Esophagus muscularis mucosa (tissue), 4 donors: Measurements from ENCODE around the gene WNT3. TPM values are rescaled to one million over a fixed set of nuclear protein-coding genes. Genes with fewer than 3 reads are reported as not detected.

ENCODE experiments used
- DNase-seq: peaks from one replicate; pipeline ENCODE4 v3.0.0-alpha.2; 2017; ENCODE audit errors: extremely low spot score
- H3K27ac ChIP-seq, 4 donors: fragments of 200-600 bp; sonication (generic); replicated peaks in 1 of 4; 1 replicate in 3 of 4; 2 replicates in 1 of 4; pipeline ENCODE4 v1.5.1; 2016 to 2019; ENCODE audit warnings: mild to moderate bottlenecking in 1 of 4
- H3K27me3 ChIP-seq, 4 donors: fragments of 200-600 bp; sonication (generic); one replicate each; pipeline versions ENCODE4 v1.5.1 to v1.6.0; 2016 to 2019
- H3K36me3 ChIP-seq, 4 donors: fragments of 200-600 bp; sonication (generic); one replicate each; pipeline ENCODE4 v1.5.1; 2016 to 2019
- H3K4me1 ChIP-seq, 4 donors: fragments of 200-600 bp; sonication (generic); one replicate each; pipeline ENCODE4 v1.5.1; 2016 to 2019
- H3K4me3 ChIP-seq, 4 donors: fragments of 200-600 bp; sonication (generic); 1 replicate in 2 of 4; 2 replicates in 2 of 4; pipeline ENCODE4 v1.5.1; 2016 to 2019; ENCODE audit warnings: mild to moderate bottlenecking in 4 of 4, moderate library complexity in 1 of 4
- H3K9me3 ChIP-seq, 4 donors: fragments of 200-600 bp; sonication (generic); 1 replicate in 3 of 4; 2 replicates in 1 of 4; pipeline ENCODE4 v1.5.1; 2016 to 2019
- EP300 ChIP-seq: sonication (generic); formaldehyde crosslinking; IDR thresholded peaks from one replicate; pipeline ENCODE4 v1.6.1; 2017; ENCODE audit warnings: antibody characterized with exemption
- POLR2A ChIP-seq: fragments of 450-650 bp; IDR thresholded peaks from one replicate; pipeline ENCODE4 v1.6.1; 2017; ENCODE audit warnings: antibody characterized with exemption, moderate library complexity, mild to moderate bottlenecking, low read depth
- POLR2AphosphoS5 ChIP-seq, 2 donors: sonication (generic); formaldehyde crosslinking; IDR thresholded peaks; one replicate each; pipeline ENCODE4 v1.6.1; 2017; ENCODE audit warnings: antibody characterized with exemption in 2 of 2
- WGBS: methylation state at CpG from one replicate; pipeline ENCODE4 v1.1.5; 2018; 5-methylcytosine and 5-hydroxymethylcytosine counted together
- intact Hi-C: fragments of 100-400 bp; cut with DNase I; formaldehyde crosslinking; loops from one replicate; pipeline ENCODE4 v1.15.1; 2023
- total RNA-seq, 4 donors: library from RNA; depleted of rRNA; stranded (reverse); fragments of >200 nt; gene quantifications; one replicate each; pipeline versions ENCODE4 v1.1.0 to v1.2.1, GENCODE V29; 2016
- TF ChIP-seq, protein P1 (sequence below), 3 experiments: fragments of 200-600 bp in 2 of 3; fragments of 450-650 bp in 1 of 3; sonication (generic) in 2 of 3; IDR thresholded peaks; one replicate each; pipeline ENCODE4 v1.5.1; 2017 to 2019; ENCODE audit warnings: antibody characterized with exemption in 3 of 3, mild to moderate bottlenecking in 2 of 3, moderate library complexity in 1 of 3

The WNT3 gene
- total RNA-seq, 4 donors from 2014 or later = under 0.01 to 1.3 (median 1.1) TPM

DNA sequence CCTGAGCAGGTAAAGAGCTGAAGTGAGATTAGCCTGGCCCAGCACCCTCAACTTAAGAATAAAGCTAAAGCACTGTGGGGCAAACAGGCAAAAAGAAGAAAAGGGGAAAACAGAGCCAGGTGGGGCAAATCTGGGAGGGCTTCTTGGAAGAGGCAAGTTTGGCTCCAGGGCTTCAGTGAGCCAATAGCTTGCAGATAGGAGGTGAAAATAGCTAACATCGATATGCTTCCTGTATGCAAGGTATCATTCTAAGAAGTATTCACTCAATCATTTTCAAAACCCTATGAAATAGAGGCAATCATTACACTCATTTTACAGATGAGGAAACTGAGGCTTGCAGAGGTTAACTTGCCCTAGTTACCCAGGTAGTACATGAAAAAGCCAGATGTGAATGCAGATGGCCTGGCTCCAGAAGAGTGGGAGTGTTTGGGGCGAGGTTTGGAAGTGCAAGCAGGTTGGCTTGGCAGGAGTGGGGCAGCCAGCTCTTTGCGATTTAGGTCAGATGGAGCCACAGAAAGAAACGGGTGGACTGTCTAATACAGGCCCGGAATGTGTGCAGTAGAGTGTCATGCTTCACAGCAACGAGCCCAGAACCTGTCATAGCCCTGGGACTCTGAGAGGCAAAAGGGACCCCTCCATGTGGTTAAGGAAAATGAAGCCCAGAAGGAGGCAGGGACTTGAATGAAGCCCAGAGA, 5.7 kb downstream of the WNT3 start:
- intact Hi-C loops = no loop called here
- WGBS = 47% methylated on average over 6 of the region's 6 CpGs
- Histone ChIP-seq H3K27ac (no peak overlapping the region), H3K9me3 (no peaks in the 10 kb centered on the region), H3K4me3 (no peak overlapping the region), H3K27me3 (peaks cover 0 to 66% (median 14%) of the 10 kb centered on the region in 4 donors), H3K4me1 (peaks cover 0 to 20% (median 14%) of the 10 kb centered on the region in 4 donors), H3K36me3 (no peaks in the 10 kb centered on the region)
- TF ChIP-seq POLR2A (no peak), EP300 (no peak), POLR2AphosphoS5 (IDR thresholded peaks at IDR 0.05) (no peak)
- TF ChIP-seq, protein P1, sequence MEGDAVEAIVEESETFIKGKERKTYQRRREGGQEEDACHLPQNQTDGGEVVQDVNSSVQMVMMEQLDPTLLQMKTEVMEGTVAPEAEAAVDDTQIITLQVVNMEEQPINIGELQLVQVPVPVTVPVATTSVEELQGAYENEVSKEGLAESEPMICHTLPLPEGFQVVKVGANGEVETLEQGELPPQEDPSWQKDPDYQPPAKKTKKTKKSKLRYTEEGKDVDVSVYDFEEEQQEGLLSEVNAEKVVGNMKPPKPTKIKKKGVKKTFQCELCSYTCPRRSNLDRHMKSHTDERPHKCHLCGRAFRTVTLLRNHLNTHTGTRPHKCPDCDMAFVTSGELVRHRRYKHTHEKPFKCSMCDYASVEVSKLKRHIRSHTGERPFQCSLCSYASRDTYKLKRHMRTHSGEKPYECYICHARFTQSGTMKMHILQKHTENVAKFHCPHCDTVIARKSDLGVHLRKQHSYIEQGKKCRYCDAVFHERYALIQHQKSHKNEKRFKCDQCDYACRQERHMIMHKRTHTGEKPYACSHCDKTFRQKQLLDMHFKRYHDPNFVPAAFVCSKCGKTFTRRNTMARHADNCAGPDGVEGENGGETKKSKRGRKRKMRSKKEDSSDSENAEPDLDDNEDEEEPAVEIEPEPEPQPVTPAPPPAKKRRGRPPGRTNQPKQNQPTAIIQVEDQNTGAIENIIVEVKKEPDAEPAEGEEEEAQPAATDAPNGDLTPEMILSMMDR (IDR thresholded peaks at IDR 0.05) = no peak
- DNase-seq = no peak

DNA sequence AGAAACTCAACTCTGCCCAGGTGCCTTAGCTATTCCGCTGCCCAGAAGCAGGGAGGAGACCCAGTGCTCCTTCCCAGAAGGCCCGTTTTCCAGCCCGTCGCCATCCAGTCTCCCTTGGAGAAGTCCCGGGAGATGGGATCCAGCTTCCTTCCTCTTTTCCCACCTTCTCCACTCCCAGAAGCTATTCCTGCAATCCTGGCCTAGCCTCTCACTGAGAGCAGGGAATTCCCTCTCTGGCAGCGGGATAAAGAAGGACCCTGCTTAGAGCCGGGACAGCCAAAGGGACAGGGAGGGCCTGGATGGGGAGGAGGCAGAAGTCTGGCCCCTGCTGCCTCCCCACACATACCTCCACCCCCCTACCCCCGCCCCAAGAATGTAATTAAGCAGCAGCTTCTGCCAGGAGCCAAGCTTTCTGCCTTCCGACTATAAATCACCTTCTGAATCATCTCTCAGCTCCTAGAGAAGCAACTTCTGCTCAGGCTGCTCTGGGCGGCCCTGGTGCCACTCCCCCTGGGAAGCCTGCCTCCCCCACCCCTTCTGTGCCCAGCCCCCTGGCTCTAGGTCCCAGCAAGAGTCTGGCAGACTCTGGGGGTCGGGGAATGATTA, 6.4 kb downstream of the WNT3 start:
- intact Hi-C loops = no loop called here
- DNase-seq = no peak
- TF ChIP-seq POLR2AphosphoS5 (IDR thresholded peaks at IDR 0.05) = no peak
- no peaks in the 10 kb centered on the region for H3K36me3 ChIP-seq
- WGBS = 44% methylated on average over 9 of the region's 11 CpGs
- no peak overlapping the region for H3K27ac ChIP-seq
- no peak overlapping the region for H3K4me3 ChIP-seq
- H3K27me3 ChIP-seq = peaks cover 0 to 60% (median 9%) of the 10 kb centered on the region in 4 donors
- H3K4me1 ChIP-seq = peaks cover 0 to 13% (median 9%) of the 10 kb centered on the region in 4 donors
- H3K9me3 ChIP-seq = no peaks in the 10 kb centered on the region

DNA sequence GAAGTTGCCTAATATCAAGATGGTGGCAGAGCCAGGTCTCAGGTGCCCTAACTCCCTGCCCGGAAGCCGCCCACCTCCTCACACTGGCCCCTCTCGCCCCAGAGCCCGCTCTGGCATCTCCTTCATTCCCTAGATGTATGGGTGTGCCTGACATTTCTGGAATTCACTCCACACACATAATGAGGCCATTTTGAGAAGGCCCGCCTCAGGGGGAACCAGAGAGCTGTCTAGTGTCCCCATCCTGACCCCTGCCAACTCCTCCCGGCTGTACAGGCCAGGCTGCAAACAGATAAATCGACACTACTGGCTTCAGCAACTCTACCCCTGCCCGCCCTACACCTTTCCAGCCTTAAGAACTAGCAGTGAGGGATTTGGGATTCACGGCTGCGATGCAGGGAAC, 7.7 kb downstream of the WNT3 start:
- no peaks in the 10 kb centered on the region for H3K9me3 ChIP-seq
- peaks cover 0 to 47% (median 5%) of the 10 kb centered on the region in 4 donors for H3K27me3 ChIP-seq
- intact Hi-C loops = no loop called here
- peaks cover 0 to 12% (median 8%) of the 10 kb centered on the region in 4 donors for H3K4me1 ChIP-seq
- WGBS = 89% methylated on average over 10 of the region's 10 CpGs
- DNase-seq = no peak
- H3K4me3 ChIP-seq = no peak overlapping the region
- H3K36me3 ChIP-seq = no peaks in the 10 kb centered on the region
- H3K27ac ChIP-seq = no peak overlapping the region
- TF ChIP-seq, protein P1 (IDR thresholded peaks at IDR 0.05) = no peak
- TF ChIP-seq POLR2AphosphoS5 (IDR thresholded peaks at IDR 0.05) (no peak), POLR2A (no peak), EP300 (no peak)

DNA sequence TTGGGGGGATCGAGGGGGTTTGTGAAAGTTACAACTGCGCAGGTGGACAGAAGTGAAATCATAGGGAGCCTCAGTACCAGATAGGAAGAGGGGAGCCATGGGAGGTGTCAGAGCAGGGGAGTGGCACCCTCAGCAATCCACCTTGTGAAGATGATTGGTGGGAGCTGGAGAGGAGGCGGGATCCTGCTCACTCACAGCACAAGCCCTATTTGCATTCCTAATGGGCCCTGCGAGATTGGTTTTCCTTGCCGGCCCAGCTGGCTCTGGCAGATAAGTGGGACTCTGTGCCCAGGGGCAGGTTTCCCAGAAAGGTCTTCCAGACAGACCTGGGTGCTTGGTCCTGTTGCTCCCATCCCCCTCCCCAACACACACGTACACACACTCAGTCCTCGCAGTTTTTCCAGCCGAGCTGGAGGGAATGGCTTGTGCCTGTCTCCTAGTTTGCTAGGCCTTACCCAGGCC, 9.4 kb downstream of the WNT3 start:
- no peak overlapping the region for H3K4me3 ChIP-seq
- H3K36me3 ChIP-seq = no peaks in the 10 kb centered on the region
- WGBS = 88% methylated on average over 7 of the region's 8 CpGs
- H3K27ac ChIP-seq = no peak overlapping the region
- peaks cover 0 to 12% (median 8%) of the 10 kb centered on the region in 4 donors for H3K4me1 ChIP-seq
- no peaks in the 10 kb centered on the region for H3K9me3 ChIP-seq
- DNase-seq = no peak
- intact Hi-C loops = no loop called here
- H3K27me3 ChIP-seq = peaks cover 0 to 30% (median 0%) of the 10 kb centered on the region in 4 donors
- TF ChIP-seq, protein P1 (IDR thresholded peaks at IDR 0.05) = no peak
- no peak for TF ChIP-seq POLR2A
- no peak for TF ChIP-seq EP300
- TF ChIP-seq POLR2AphosphoS5 (IDR thresholded peaks at IDR 0.05) = no peak

DNA sequence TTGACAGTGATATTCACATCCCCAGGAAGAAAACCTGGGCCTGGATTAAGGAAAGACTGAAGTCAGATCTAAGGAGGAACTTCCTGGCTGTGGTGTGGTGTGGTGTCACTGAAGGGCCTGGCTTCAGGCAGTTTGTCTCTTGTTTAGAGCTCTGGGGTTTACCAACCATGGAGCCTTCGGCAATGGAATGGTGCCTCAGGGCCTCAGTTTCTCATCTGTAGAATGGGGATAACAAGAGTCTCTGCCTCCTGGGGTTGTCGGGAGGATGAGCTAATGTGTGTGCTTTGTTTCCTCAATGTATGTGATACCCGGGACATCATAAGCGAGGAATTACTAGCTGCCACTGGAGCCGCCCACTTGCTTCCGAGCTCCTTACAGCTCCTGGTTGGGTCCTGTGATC, 12.7 kb downstream of the WNT3 start:
- Histone ChIP-seq H3K4me1 (no peaks in the 10 kb centered on the region), H3K4me3 (no peak overlapping the region), H3K36me3 (no peaks in the 10 kb centered on the region), H3K9me3 (no peaks in the 10 kb centered on the region), H3K27me3 (peaks cover 0 to 3% (median 0%) of the 10 kb centered on the region in 4 donors), H3K27ac (no peak overlapping the region)
- TF ChIP-seq EP300 = no peak
- no peak for TF ChIP-seq POLR2AphosphoS5 (IDR thresholded peaks at IDR 0.05)
- intact Hi-C loops = no loop called here
- DNase-seq = no peak
- WGBS = 97% methylated on average over 6 of the region's 6 CpGs
